GM12875 (cell line): Measurements from ENCODE around the gene PALD1.

Source experiments
- H3K4me3 ChIP-seq: one replicate; pipeline ENCODE4 v1.5.1; 2011; ENCODE audit warnings: low read depth, low read length, control low read depth
- TF ChIP-seq, protein P1 (sequence below): IDR thresholded peaks from 2 replicates; pipeline ENCODE4 v1.5.1; 2011; ENCODE audit warnings: low read depth, mild to moderate bottlenecking, control low read depth, inconsistent platforms, low read length, moderate library complexity, borderline replicate concordance; ENCODE audit not compliant: insufficient read depth

PALD1 gene

DNA sequence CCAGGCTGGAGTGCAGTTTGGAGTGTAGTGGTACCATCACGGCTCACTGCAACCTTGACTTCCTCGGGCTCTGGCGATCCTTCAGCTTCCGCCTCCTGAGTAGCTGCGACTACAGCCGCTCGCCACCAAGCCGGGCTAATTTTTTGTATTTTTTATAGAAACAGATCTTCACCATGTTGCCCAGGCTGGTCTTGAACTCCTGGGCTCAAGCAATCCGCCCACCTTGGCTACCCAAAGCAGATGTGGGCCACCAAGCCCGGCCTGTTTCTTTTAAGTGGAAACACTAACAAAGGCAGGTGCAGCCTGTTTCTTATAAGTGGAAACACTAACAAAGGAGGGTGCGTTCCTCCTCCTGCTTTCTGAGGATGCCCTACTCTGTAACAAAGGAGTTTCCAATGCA, 105.8 kb downstream of the PALD1 start:
- H3K4me3 ChIP-seq, result no peak overlapping the region
- TF ChIP-seq, protein P1, sequence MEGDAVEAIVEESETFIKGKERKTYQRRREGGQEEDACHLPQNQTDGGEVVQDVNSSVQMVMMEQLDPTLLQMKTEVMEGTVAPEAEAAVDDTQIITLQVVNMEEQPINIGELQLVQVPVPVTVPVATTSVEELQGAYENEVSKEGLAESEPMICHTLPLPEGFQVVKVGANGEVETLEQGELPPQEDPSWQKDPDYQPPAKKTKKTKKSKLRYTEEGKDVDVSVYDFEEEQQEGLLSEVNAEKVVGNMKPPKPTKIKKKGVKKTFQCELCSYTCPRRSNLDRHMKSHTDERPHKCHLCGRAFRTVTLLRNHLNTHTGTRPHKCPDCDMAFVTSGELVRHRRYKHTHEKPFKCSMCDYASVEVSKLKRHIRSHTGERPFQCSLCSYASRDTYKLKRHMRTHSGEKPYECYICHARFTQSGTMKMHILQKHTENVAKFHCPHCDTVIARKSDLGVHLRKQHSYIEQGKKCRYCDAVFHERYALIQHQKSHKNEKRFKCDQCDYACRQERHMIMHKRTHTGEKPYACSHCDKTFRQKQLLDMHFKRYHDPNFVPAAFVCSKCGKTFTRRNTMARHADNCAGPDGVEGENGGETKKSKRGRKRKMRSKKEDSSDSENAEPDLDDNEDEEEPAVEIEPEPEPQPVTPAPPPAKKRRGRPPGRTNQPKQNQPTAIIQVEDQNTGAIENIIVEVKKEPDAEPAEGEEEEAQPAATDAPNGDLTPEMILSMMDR, result no peak

DNA sequence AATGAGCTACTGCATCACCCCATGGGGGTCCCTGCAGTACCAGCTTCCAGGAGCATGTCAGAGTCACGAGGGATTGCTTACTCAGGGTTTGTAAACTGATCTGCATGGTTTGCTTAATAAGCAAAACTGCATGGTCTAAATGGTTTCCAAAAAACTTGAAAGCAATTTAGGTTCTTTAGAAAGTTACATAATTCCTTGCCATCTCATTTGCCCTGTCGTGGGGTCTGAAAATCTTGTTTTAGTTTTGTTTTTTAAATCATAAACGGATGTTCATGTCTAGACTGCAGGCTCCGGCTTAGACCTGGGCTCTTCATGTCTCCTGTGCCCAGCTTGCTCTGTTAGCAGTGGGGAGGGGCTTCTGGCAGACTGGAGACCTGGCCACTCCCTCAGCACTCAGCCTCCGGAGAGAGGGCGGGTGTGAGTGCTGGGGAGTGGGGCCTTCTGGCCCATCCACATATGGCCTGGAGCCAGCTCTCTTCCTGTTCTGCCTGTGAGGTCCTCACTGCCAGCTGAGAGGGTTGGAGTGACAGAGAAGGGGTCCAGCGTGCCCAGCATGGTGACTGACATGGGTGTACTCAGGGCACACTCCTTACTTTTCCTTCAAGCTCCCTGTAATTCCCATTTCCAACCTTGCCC, 106.5 kb downstream of the PALD1 start:
- H3K4me3 ChIP-seq, result no peak overlapping the region
- TF ChIP-seq, protein P1, result no peak

- H3K4me3 ChIP-seq, result no peak overlapping the region
- TF ChIP-seq, protein P1, result no peak
These were observed 107.1 kb downstream of the PALD1 start for GRCh38 chr10:70585578-70586169.

DNA sequence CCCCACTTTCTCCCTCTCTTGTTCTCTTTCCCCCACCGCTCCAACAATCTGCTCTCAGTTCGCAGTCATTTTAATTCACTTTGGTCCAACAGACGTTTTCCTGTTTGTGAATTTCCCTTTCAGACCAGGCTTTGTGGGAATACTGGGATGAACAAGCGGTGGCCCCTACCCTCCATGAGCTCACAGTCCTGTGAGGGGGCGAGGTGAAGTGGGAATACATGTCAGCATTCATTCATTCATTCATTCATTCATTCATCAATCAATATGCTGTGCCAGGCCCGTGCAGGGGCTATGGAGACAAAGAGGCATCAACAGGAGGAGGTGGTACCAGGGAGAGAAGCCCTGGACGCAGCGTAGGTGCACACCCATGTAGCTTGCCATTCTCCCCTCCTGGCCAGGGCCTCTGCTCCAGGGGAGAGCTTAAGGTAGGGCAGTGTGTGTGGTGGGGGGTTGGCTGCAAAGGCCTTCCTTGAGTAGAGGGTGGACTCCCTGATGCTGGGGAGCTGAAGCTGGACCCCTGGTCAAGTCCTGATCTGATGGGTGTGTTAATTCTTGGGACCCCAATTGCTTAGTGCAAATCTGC, 107.9 kb downstream of the PALD1 start:
- TF ChIP-seq, protein P1, result no peak
- H3K4me3 ChIP-seq, result no peak overlapping the region

- no peak overlapping the region for H3K4me3 ChIP-seq
- TF ChIP-seq, protein P1, result no peak
These were observed 108.6 kb downstream of the PALD1 start for GRCh38 chr10:70587045-70587658.

DNA sequence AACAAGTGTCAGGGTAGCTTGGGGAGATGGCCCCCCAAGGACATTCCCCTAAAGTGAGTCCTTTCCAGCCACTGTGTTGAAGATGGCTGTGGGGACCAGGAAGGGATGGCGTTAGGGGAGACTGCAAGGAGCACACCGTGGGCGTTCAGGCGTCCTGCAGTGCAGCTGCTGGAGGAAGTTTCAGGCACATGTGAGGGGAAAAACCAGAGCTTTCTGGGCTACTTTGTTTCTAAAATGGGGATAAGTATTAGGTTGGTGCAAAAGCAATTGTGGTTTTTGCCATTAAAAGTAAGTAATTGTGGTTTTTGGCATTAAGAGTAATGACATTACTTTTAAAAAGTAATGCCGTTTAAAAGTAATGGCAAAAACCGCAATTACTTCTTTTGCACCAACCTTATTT, 109.7 kb downstream of the PALD1 start:
- H3K4me3 ChIP-seq, result no peak overlapping the region
- TF ChIP-seq, protein P1, result no peak
